Endothelial cell of umbilical vein (primary cell): ENCODE measurements around the gene HHIP. TPM values are rescaled to one million over a fixed set of nuclear protein-coding genes. Genes with fewer than 3 reads are reported as not detected.

Experiments used
- BruUV-seq: library from RNA; stranded (reverse); fragments of 400-500 nt; replicated peaks from 2 replicates; lab custom pipeline; 2021; lab: Mats Ljungman, UMichigan
- CTCF ChIA-PET: fragments of 300-600, 350-600 bp; sonication (Branson Sonifier 250); formaldehyde crosslinking; loops from one replicate; lab custom pipeline; 2021; ENCODE audit warnings: antibody characterized with exemption, inconsistent platforms; lab: Charles Lee
- POLR2A ChIA-PET: fragments of 300-600, 350-600 bp; sonication (Branson Sonifier 250); formaldehyde crosslinking; loops from one replicate; lab custom pipeline; 2021; ENCODE audit warnings: antibody characterized with exemption, inconsistent platforms; lab: Charles Lee
- DNase-seq: peaks from one replicate; pipeline ENCODE4 v3.0.0-alpha.2; 2011; ENCODE audit warnings: low read depth, low spot score
- FAIRE-seq: peaks from 2 replicates; lab custom pipeline; 2011; peaks lifted over from hg19 to GRCh38; lab: Jason Lieb, UNC
- H2AFZ ChIP-seq: 2 replicates; pipeline ENCODE4 v1.6.0; 2012; ENCODE audit warnings: low read depth, low read length, control low read depth, inconsistent platforms
- H3K27ac ChIP-seq: 2 replicates; pipeline ENCODE4 v1.5.1; 2011; ENCODE audit warnings: low read depth, mild to moderate bottlenecking, control low read depth, low read length, moderate library complexity; ENCODE audit not compliant: insufficient read depth
- H3K27me3 ChIP-seq, 2 experiments: 2 replicates each; pipeline versions ENCODE4 v1.6.0 to v1.6.1; 2011; ENCODE audit warnings: low read length in 2 of 2, mixed read lengths in 1 of 2; ENCODE audit not compliant: control insufficient read depth in 2 of 2, insufficient read depth in 2 of 2
- H3K36me3 ChIP-seq, 2 experiments: 2 replicates in 1 of 2; 3 replicates in 1 of 2; pipeline ENCODE4 v1.5.1; 2011; ENCODE audit warnings: low read length in 2 of 2, mild to moderate bottlenecking in 1 of 2, moderate library complexity in 1 of 2; ENCODE audit not compliant: control insufficient read depth in 2 of 2, insufficient read depth in 2 of 2; ENCODE audit errors: extremely low read depth in 1 of 2
- H3K4me1 ChIP-seq: 3 replicates; pipeline ENCODE4 v1.5.1; 2011; ENCODE audit warnings: mild to moderate bottlenecking, low read length; ENCODE audit not compliant: control insufficient read depth, insufficient read depth; ENCODE audit errors: extremely low read depth
- H3K4me2 ChIP-seq: 2 replicates; pipeline ENCODE4 v1.6.1; 2011; ENCODE audit warnings: low read length, control low read depth, mixed read lengths; ENCODE audit not compliant: insufficient read depth
- H3K4me3 ChIP-seq, 3 experiments: fragments of 200-600 bp in 1 of 3; sonication (generic), shearing (Covaris generic) in 1 of 3; replicated peaks in 1 of 3; 2 replicates each; pipeline ENCODE4 v1.5.1; 2011 to 2016; ENCODE audit warnings: control low read depth in 3 of 3, low read length in 3 of 3, mild to moderate bottlenecking in 2 of 3, inconsistent platforms in 1 of 3, low read depth in 1 of 3, moderate library complexity in 1 of 3; ENCODE audit not compliant: insufficient read depth in 1 of 3
- H3K79me2 ChIP-seq: 2 replicates; pipeline ENCODE4 v1.6.0; 2012; ENCODE audit warnings: low read length, inconsistent platforms; ENCODE audit not compliant: control insufficient read depth, insufficient read depth
- H3K9ac ChIP-seq: replicated peaks from 2 replicates; pipeline ENCODE3; 2011; ENCODE audit warnings: low read length, control low read depth; ENCODE audit not compliant: insufficient read depth; ENCODE audit errors: extremely low read depth
- H3K9me1 ChIP-seq: replicated peaks from 3 replicates; pipeline ENCODE4 v1.6.0; 2011; ENCODE audit warnings: mild to moderate bottlenecking, low read length; ENCODE audit not compliant: control insufficient read depth, insufficient read depth; ENCODE audit errors: extremely low read depth
- H3K9me3 ChIP-seq: replicated peaks from 2 replicates; pipeline ENCODE4 v1.5.1; 2012; ENCODE audit warnings: low read length, inconsistent platforms; ENCODE audit not compliant: control insufficient read depth, insufficient read depth
- H4K20me1 ChIP-seq: replicated peaks from 2 replicates; pipeline ENCODE3; 2011; ENCODE audit warnings: mild to moderate bottlenecking, low read length; ENCODE audit not compliant: control insufficient read depth, insufficient read depth; ENCODE audit errors: extremely low read depth
- EZH2 ChIP-seq: IDR thresholded peaks from 2 replicates; pipeline ENCODE4 v1.6.1; 2012; ENCODE audit warnings: borderline replicate concordance, low read depth, mild to moderate bottlenecking, moderate library complexity, low read length, inconsistent platforms; ENCODE audit not compliant: severe bottlenecking
- FOS ChIP-seq: IDR thresholded peaks from 2 replicates; pipeline ENCODE4 v1.6.1; 2011; ENCODE audit warnings: mild to moderate bottlenecking, low read length, moderate library complexity, borderline replicate concordance; ENCODE audit not compliant: insufficient read depth
- GATA2 ChIP-seq: IDR thresholded peaks from 2 replicates; pipeline ENCODE4 v1.7.0; 2011; ENCODE audit warnings: low read depth, mild to moderate bottlenecking, moderate library complexity, mixed read lengths, low read length; ENCODE audit not compliant: insufficient read length, insufficient read depth
- JUN ChIP-seq: IDR thresholded peaks from 2 replicates; pipeline ENCODE4 v1.6.1; 2011; ENCODE audit warnings: borderline replicate concordance, low read depth; ENCODE audit not compliant: insufficient read length, insufficient read depth
- MYC ChIP-seq: IDR thresholded peaks from one replicate; pipeline ENCODE4 v1.6.1; 2011; ENCODE audit warnings: mild to moderate bottlenecking, low read depth, low read length
- POLR2A ChIP-seq: IDR thresholded peaks from 2 replicates; pipeline ENCODE4 v1.6.1; 2012; ENCODE audit warnings: low read depth, mild to moderate bottlenecking, control low read depth, low read length
- POLR2AphosphoS5 ChIP-seq: IDR thresholded peaks from 2 replicates; pipeline ENCODE4 v1.6.1; 2012; ENCODE audit warnings: low read depth, mild to moderate bottlenecking, control low read depth, low read length, moderate library complexity; ENCODE audit not compliant: insufficient read depth
- dilution Hi-C: fragments of 300-500 bp; cut with MboI; formaldehyde crosslinking; loops from one replicate; pipeline ENCODE4 v1.15.0; 2019; ENCODE audit warnings: low sequenced_read_pairs; ENCODE audit not compliant: extremely low pct_ligation_motif_present
- intact Hi-C: fragments of 100-400 bp; cut with micrococcal nuclease; formaldehyde crosslinking; loops from one replicate; pipeline ENCODE4 v1.10.0; 2022
- polyA plus RNA-seq, 4 experiments: library from polyadenylated mRNA; depleted of rRNA in 3 of 4; stranded (reverse) in 3 of 4; unstranded in 1 of 4; fragments of >200 nt; gene quantifications; 2 replicates each; pipeline versions ENCODE4 v1.2.1 to v1.2.3, GENCODE V29; 2011 to 2012; ENCODE audit warnings: missing spikeins in 1 of 4
- total RNA-seq: library from RNA; stranded (reverse); gene quantifications from 2 replicates; pipeline ENCODE4 v1.2.3, GENCODE V29; 2021
- TF ChIP-seq, protein P1 (sequence below): IDR thresholded peaks from 2 replicates; pipeline ENCODE4 v1.6.1; 2011; ENCODE audit not compliant: insufficient read depth, insufficient read length
- TF ChIP-seq, protein P2 (sequence below), 2 donors: IDR thresholded peaks; 1 replicate in 1 of 2; 2 replicates in 1 of 2; pipeline ENCODE4 v1.5.1; 2011; ENCODE audit warnings: low read length in 2 of 2, mild to moderate bottlenecking in 2 of 2, moderate library complexity in 2 of 2, control low read depth in 1 of 2, inconsistent platforms in 1 of 2, low read depth in 1 of 2; ENCODE audit not compliant: insufficient read depth in 1 of 2; ENCODE audit errors: extremely low read depth in 1 of 2

HHIP gene
- total and polyA plus RNA-seq, 2 donors (not counting 3 experiments of a cell fraction or from before 2014, with no cell fraction given), result 239 to 971 TPM

DNA sequence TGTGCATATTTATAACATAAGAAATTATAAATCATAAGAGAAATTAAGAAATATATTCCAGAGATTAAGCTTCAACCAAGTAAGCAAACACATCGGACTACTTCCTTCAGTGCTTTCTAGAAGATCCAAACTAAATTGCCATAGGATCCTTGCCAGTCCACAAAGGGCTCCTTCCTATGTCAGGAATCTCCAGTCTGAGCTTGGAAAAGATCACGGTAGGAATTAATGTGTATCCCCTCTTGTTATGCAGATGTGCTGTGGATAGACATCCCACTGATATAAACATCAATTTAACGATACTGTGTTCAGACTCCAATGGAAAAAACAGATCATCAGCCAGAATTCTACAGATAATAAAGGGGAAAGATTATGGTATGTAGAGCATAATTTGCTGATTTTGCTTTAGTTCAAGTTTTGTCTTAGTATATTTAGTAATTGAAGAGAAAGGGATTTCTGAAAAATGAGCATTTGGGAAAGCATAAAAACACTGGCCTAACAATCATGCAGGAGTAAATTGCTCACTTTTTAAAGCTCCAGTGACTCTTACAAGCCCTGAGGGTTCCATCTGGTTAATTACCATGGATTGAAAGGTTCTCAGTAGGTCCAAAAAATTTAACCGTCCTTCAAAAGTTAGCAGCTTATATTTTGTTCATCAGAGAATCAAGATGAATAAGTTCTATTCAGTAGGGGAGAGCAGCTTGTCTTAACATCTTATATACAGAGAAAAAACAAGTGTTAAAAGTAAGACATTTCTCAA, 65.9 kb downstream of the HHIP start:
- ChIA-PET CTCF (interaction anchor here (0.6 to 1.8 kb wide), 2 partner anchors 350 to 434 kb away, joined by 4 to 5 read pairs; no protein-coding TSS in a partner anchor), POLR2A (no interaction called here)
- H3K9ac ChIP-seq, result no peak overlapping the region
- dilution Hi-C loops (no loop called here), intact Hi-C loops (loop anchor here (2.0 kb wide), 1 partner anchor 65 kb away; the partner anchor contains the start of gene HHIP)
- peaks cover 27% of the 10 kb centered on the region for H3K79me2 ChIP-seq
- H3K27me3 ChIP-seq, result no peaks in the 10 kb centered on the region
- no peaks in the 10 kb centered on the region for H3K9me3 ChIP-seq
- H2AFZ ChIP-seq, result no peak overlapping the region
- BruUV-seq, result no TSS peak
- no peaks in the 10 kb centered on the region for H4K20me1 ChIP-seq
- no peak overlapping the region for H3K4me3 ChIP-seq
- no peak for FAIRE-seq
- H3K36me3 ChIP-seq, result peaks cover 22 to 70% of the 10 kb centered on the region in 2 experiments
- H3K4me1 ChIP-seq, result peaks cover 49% of the 10 kb centered on the region
- H3K9me1 ChIP-seq, result no peaks in the 10 kb centered on the region
- H3K4me2 ChIP-seq, result no peak overlapping the region
- peak overlapping the region; percentile 37 for H3K27ac ChIP-seq
- DNase-seq, result no peak
- TF ChIP-seq, protein P1, sequence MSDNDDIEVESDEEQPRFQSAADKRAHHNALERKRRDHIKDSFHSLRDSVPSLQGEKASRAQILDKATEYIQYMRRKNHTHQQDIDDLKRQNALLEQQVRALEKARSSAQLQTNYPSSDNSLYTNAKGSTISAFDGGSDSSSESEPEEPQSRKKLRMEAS, result no peak
- TF ChIP-seq GATA2, result no peak
- no peak for TF ChIP-seq POLR2AphosphoS5
- no peak for TF ChIP-seq POLR2A
- no peak for TF ChIP-seq JUN
- no peak for TF ChIP-seq FOS
- TF ChIP-seq MYC, result no peak
- TF ChIP-seq, protein P2, sequence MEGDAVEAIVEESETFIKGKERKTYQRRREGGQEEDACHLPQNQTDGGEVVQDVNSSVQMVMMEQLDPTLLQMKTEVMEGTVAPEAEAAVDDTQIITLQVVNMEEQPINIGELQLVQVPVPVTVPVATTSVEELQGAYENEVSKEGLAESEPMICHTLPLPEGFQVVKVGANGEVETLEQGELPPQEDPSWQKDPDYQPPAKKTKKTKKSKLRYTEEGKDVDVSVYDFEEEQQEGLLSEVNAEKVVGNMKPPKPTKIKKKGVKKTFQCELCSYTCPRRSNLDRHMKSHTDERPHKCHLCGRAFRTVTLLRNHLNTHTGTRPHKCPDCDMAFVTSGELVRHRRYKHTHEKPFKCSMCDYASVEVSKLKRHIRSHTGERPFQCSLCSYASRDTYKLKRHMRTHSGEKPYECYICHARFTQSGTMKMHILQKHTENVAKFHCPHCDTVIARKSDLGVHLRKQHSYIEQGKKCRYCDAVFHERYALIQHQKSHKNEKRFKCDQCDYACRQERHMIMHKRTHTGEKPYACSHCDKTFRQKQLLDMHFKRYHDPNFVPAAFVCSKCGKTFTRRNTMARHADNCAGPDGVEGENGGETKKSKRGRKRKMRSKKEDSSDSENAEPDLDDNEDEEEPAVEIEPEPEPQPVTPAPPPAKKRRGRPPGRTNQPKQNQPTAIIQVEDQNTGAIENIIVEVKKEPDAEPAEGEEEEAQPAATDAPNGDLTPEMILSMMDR (IDR thresholded peaks at IDR 0.05; ENCODE audit: extremely low read depth in 1 of 2, insufficient read depth in 1 of 2, low read depth in 1 of 2, low read length in 2 of 2), result no peak
- TF ChIP-seq EZH2, result no peak
